ENCODE data around the gene CLMN. TPM values are rescaled to one million over a fixed set of nuclear protein-coding genes. Genes with fewer than 3 reads are reported as not detected.

Gene CLMN
- total RNA-seq, 1 donor from 2014 or later: 6.3 TPM

DNA sequence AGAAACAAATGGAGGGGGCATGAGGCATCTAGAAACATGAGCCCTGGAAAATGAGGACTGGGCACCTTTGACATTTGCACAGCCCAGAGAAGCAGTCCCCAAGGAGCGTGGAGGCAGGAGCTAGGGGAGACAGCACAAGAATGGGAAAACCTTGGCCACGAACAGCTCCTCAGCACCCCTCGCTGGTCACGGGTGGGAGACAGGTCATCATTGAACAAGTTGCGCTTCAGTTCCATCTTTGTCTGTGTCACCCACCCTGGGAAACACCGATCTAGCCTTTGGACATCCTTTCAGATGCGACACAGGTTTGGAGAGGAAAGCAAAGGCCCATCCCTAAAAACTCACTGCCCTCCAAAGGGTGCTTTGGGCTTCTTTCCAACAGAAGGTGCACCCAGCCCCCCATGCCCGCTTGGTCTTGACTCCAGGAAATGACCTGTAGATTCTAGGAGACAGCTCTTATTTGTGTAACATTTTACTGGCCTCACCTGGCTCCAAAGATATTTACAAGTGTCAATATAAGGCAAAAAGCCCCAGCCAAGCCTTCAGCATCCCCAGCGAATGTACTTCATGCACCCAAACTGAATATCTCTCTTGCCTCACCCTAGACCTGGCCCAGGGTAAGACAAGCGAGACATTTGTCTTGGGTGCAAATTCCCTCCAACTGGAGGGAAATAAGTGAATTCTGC is 28.8 kb upstream of the CLMN start:
- Histone ChIP-seq H3K4me3 (no peak overlapping the region), H2AFZ (replicated peaks) (no peak overlapping the region), H3K36me3 (no peaks in the 10 kb centered on the region), H3K79me2 (ENCODE audit: low read depth) (no peaks in the 10 kb centered on the region), H3K27me3 (no peaks in the 10 kb centered on the region), H3K9me3 (ENCODE audit: low read depth) (no peaks in the 10 kb centered on the region), H3F3A (ENCODE audit: low read depth) (no peaks in the 10 kb centered on the region), H3K4me1 (no peaks in the 10 kb centered on the region), H3K4me2 (no peak overlapping the region), H4K20me1 (ENCODE audit: low read depth) (no peaks in the 10 kb centered on the region), H3K27ac (no peak overlapping the region), H3K9ac (no peak overlapping the region)
- H3K4me1 Mint-ChIP-seq: no peaks in the 10 kb centered on the region
- peaks cover 6% of the 10 kb centered on the region for H3K27me3 Mint-ChIP-seq (ENCODE audit: insufficient read depth, low read depth)
- H3K27ac Mint-ChIP-seq: no peak overlapping the region
- no peak for TF ChIP-seq EZH2 (IDR thresholded peaks at IDR 0.05)
- TF ChIP-seq, protein P1, sequence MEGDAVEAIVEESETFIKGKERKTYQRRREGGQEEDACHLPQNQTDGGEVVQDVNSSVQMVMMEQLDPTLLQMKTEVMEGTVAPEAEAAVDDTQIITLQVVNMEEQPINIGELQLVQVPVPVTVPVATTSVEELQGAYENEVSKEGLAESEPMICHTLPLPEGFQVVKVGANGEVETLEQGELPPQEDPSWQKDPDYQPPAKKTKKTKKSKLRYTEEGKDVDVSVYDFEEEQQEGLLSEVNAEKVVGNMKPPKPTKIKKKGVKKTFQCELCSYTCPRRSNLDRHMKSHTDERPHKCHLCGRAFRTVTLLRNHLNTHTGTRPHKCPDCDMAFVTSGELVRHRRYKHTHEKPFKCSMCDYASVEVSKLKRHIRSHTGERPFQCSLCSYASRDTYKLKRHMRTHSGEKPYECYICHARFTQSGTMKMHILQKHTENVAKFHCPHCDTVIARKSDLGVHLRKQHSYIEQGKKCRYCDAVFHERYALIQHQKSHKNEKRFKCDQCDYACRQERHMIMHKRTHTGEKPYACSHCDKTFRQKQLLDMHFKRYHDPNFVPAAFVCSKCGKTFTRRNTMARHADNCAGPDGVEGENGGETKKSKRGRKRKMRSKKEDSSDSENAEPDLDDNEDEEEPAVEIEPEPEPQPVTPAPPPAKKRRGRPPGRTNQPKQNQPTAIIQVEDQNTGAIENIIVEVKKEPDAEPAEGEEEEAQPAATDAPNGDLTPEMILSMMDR (IDR thresholded peaks at IDR 0.05): peak; percentile 21
- peaks cover 3% of the 10 kb centered on the region for H3K9me3 Mint-ChIP-seq
- H3K4me3 Mint-ChIP-seq: no peak overlapping the region
- peak; percentile 26 for DNase-seq (ENCODE audit: low spot score)
- H3K36me3 Mint-ChIP-seq: no peaks in the 10 kb centered on the region

DNA sequence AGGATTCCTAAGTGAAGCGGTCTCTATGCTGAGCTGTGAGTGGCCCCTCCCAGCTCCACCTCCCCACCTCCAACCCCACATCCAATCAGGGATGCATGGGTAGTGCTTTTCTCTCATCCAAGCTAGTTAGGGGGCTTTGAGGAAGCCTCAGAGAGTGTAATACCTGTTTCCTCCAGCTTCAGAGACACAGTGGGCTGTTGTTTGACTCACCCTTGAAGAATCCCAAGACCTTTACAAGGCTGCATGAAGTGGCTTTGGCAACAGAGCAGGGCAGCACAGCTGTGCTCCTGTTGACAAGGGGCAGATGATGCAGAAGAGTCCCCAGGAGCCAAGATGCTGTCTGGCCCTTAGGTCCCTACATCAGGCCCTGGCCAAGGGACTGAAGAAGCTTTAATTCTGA is 27.1 kb upstream of the CLMN start:
- no peaks in the 10 kb centered on the region for H3F3A ChIP-seq (ENCODE audit: low read depth)
- Mint-ChIP-seq H3K4me1 (no peaks in the 10 kb centered on the region), H3K27ac (no peak overlapping the region), H3K9me3 (no peaks in the 10 kb centered on the region), H3K27me3 (ENCODE audit: insufficient read depth, low read depth) (peaks cover 6% of the 10 kb centered on the region), H3K36me3 (no peaks in the 10 kb centered on the region), H3K4me3 (no peak overlapping the region)
- no peaks in the 10 kb centered on the region for H4K20me1 ChIP-seq (ENCODE audit: low read depth)
- H3K4me2 ChIP-seq: no peak overlapping the region
- peak overlapping the region; percentile 46 for H2AFZ ChIP-seq (replicated peaks)
- no peak overlapping the region for H3K9ac ChIP-seq
- no peaks in the 10 kb centered on the region for H3K9me3 ChIP-seq (ENCODE audit: low read depth)
- H3K27me3 ChIP-seq: no peaks in the 10 kb centered on the region
- no peaks in the 10 kb centered on the region for H3K79me2 ChIP-seq (ENCODE audit: low read depth)
- H3K4me3 ChIP-seq: no peak overlapping the region
- H3K27ac ChIP-seq: no peak overlapping the region
- TF ChIP-seq EZH2 (IDR thresholded peaks at IDR 0.05): no peak
- no peak for TF ChIP-seq EZH2phosphoT487 (IDR thresholded peaks at IDR 0.05)
- TF ChIP-seq, protein P1 (IDR thresholded peaks at IDR 0.05): no peak
- no peak for DNase-seq (ENCODE audit: low spot score)
- no peaks in the 10 kb centered on the region for H3K36me3 ChIP-seq
- no peaks in the 10 kb centered on the region for H3K4me1 ChIP-seq

DNA sequence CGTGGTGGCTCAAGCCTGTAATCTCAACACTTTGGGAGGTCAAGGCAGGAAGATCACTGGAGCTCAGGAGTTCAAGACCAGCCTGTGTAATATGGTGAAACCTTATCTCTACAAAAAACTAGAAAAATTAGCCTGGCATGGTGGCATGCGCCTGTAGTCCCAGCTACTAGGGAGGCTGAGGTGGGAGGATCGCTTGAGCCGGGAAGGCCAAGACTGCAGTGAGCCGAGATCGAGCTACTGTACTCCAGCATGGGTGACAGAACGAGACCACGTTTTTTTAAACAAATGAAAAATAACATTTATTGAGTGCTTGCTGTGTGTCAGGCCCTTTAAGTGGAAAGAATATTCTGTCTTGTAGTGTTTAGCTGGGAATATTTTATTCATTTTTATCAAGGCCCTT is 26.6 kb upstream of the CLMN start:
- no peak overlapping the region for H3K4me3 Mint-ChIP-seq
- TF ChIP-seq EZH2phosphoT487 (IDR thresholded peaks at IDR 0.05) (no peak), EZH2 (IDR thresholded peaks at IDR 0.05) (no peak)
- TF ChIP-seq, protein P1 (IDR thresholded peaks at IDR 0.05): no peak
- Histone ChIP-seq H3K4me3 (no peak overlapping the region), H3K9ac (no peak overlapping the region), H3K79me2 (ENCODE audit: low read depth) (no peaks in the 10 kb centered on the region), H3K9me3 (ENCODE audit: low read depth) (no peaks in the 10 kb centered on the region), H3K4me1 (no peaks in the 10 kb centered on the region), H3K27me3 (no peaks in the 10 kb centered on the region), H4K20me1 (ENCODE audit: low read depth) (no peaks in the 10 kb centered on the region), H3K36me3 (no peaks in the 10 kb centered on the region), H3K27ac (no peak overlapping the region), H3F3A (ENCODE audit: low read depth) (no peaks in the 10 kb centered on the region), H2AFZ (replicated peaks) (no peak overlapping the region), H3K4me2 (no peak overlapping the region)
- DNase-seq (ENCODE audit: low spot score): no peak
- H3K9me3 Mint-ChIP-seq: no peaks in the 10 kb centered on the region
- no peaks in the 10 kb centered on the region for H3K4me1 Mint-ChIP-seq
- peaks cover 4% of the 10 kb centered on the region for H3K27me3 Mint-ChIP-seq (ENCODE audit: insufficient read depth, low read depth)
- H3K36me3 Mint-ChIP-seq: no peaks in the 10 kb centered on the region
- H3K27ac Mint-ChIP-seq: no peak overlapping the region

Measured in neural progenitor cell (in vitro differentiated cells).